ENCODE data around the gene ZDHHC21. TPM values are rescaled to one million over a fixed set of nuclear protein-coding genes. Genes with fewer than 3 reads are reported as not detected.
A peak's percentile ranks its signal among the peaks of the same experiment; 100 is the strongest.

ZDHHC21 gene
- total and polyA plus RNA-seq, 2 of the 8 experiments (the other 6 are each of a cell fraction or from before 2014, with no cell fraction given) = 1.9 to 6.0 TPM

- no peak overlapping the region for H2BK20ac ChIP-seq (ENCODE audit: low read length)
- no peak overlapping the region for H4K91ac ChIP-seq (replicated peaks; ENCODE audit: insufficient read length, low read length)
- no peak overlapping the region for H3K27ac ChIP-seq (ENCODE audit: low read depth, low read length)
- H3K23ac ChIP-seq (ENCODE audit: insufficient read length) = no peak overlapping the region
- H3K36me3 ChIP-seq (ENCODE audit: control insufficient read depth in 2 of 4, insufficient read depth in 4 of 4, low read length in 3 of 4) = peaks cover 0 to 5% (median 0%) of the 10 kb centered on the region in 4 experiments; a peak in 2 of 8 replicates
- POLR2A ChIA-PET (ENCODE audit: partially characterized antibody) = interaction anchor here (1.3 kb wide), 1 partner anchor 106 kb away, joined by 4 read pairs; no protein-coding TSS in a partner anchor
- DNase-seq (ENCODE audit: low read depth in 1 of 2, low spot score in 2 of 2) (no peak), FAIRE-seq (peak; percentile 99)
- H2BK5ac ChIP-seq (ENCODE audit: low read depth, low read length) = no peak overlapping the region
- H4K8ac ChIP-seq (ENCODE audit: extremely low read depth, insufficient read depth, low read length) = no peak overlapping the region
- H3K79me1 ChIP-seq (ENCODE audit: low read depth, low read length) = no peaks in the 10 kb centered on the region
- H2BK15ac ChIP-seq (ENCODE audit: low read length) = no peak overlapping the region
- no peak overlapping the region for H3K4ac ChIP-seq (replicated peaks; ENCODE audit: insufficient read length, low read depth, low read length)
- H3K4me1 ChIP-seq (replicated peaks in 1 of 4; ENCODE audit: control insufficient read depth in 3 of 4, insufficient read depth in 4 of 4, low read length in 3 of 4) = no peaks in the 10 kb centered on the region; a peak in 1 of 7 replicates
- no peaks in the 10 kb centered on the region for H3K27me3 ChIP-seq (replicated peaks in 1 of 4; ENCODE audit: control insufficient read depth in 3 of 4, extremely low read depth in 1 of 4, insufficient read depth in 3 of 4, low read length in 3 of 4)
- no peak overlapping the region for H3K56ac ChIP-seq (replicated peaks; ENCODE audit: insufficient read length, low read depth, low read length)
- 41% methylated on average over 4 of the region's 4 CpGs; no CpG with 5 or more reads in 1 of the 2 experiments for WGBS, 2 experiments (ENCODE audit: extremely low coverage in 1 of 2, insufficient coverage in 1 of 2, insufficient read length in 1 of 2, insufficient replicate concordance in 2 of 2, low coverage in 1 of 2, low lambda C conversion rate in 2 of 2, missing lambda C conversion rate in 1 of 2)
- H2BK120ac ChIP-seq (replicated peaks; ENCODE audit: low read depth, low read length) = no peak overlapping the region
- no peak overlapping the region for H3K4me2 ChIP-seq (ENCODE audit: insufficient read depth in 1 of 2, low read depth in 2 of 2, low read length in 2 of 2)
- no peak overlapping the region for H2AK5ac ChIP-seq (ENCODE audit: low read depth, low read length)
- peaks cover 2% of the 10 kb centered on the region; the same call in 1 of the 2 replicates for H3K23me2 ChIP-seq (ENCODE audit: low read depth, low read length)
- no peak overlapping the region for H3K18ac ChIP-seq (ENCODE audit: extremely low read depth, low read length)
- no peak overlapping the region for H3K9ac ChIP-seq (replicated peaks in 1 of 4; ENCODE audit: extremely low read depth in 1 of 4, low read depth in 3 of 4, low read length in 3 of 4)
- no peak overlapping the region for H3K14ac ChIP-seq (ENCODE audit: insufficient read length)
- no peaks in the 10 kb centered on the region for H3K79me2 ChIP-seq (ENCODE audit: control insufficient read depth in 1 of 2, insufficient read depth in 2 of 2, low read length in 2 of 2)
- H4K5ac ChIP-seq (ENCODE audit: insufficient read length, low read depth, low read length) = no peak overlapping the region
- H4K20me1 ChIP-seq (replicated peaks in 1 of 2; ENCODE audit: control insufficient read depth in 1 of 2, insufficient read depth in 2 of 2, low read length in 2 of 2) = no peaks in the 10 kb centered on the region
- no peak overlapping the region for H3K4me3 ChIP-seq (ENCODE audit: extremely low read depth in 1 of 4, insufficient read depth in 2 of 4, low read depth in 3 of 4, low read length in 4 of 4)
- no peak overlapping the region for H2AFZ ChIP-seq (ENCODE audit: low read length)
- H2BK12ac ChIP-seq (ENCODE audit: low read depth, low read length) = no peak overlapping the region
- CTCF ChIA-PET (ENCODE audit: partially characterized antibody) = interaction anchor here (0.5 to 2.2 kb wide), 27 partner anchors 9 to 1579 kb away, joined by 3 to 10 read pairs (median 3); partner anchors contain the start of gene CER1
- H3K9me3 ChIP-seq (ENCODE audit: insufficient read depth in 2 of 2, low read depth in 1 of 2, low read length in 1 of 2) = peaks cover 3 to 8% of the 10 kb centered on the region in 2 experiments; a peak in 3 of 4 replicates
- TF ChIP-seq RAD21 (IDR thresholded peaks at IDR 0.05 in 1 of 2, conservative IDR thresholded peaks at IDR 0.05 in 1 of 2; ENCODE audit: low read depth in 2 of 2, low read length in 2 of 2) = peak; percentile 71 to 76
Observed at GRCh38 chr9:14652729-14653377, 40.4 kb downstream of the ZDHHC21 start.
